Activated CD4-positive, alpha-beta memory T cell treated with anti-CD3 and anti-CD28 coated beads for 36 hours (primary cell): ENCODE measurements around the gene TSPEAR. TPM values are rescaled to one million over a fixed set of nuclear protein-coding genes. Genes with fewer than 3 reads are reported as not detected.

Experiments
- CTCF ChIA-PET: fragments of 350-600 bp; sonication (Branson Sonifier 250); formaldehyde crosslinking; loops from one replicate; lab custom pipeline; 2021; ENCODE audit warnings: antibody characterized with exemption, inconsistent platforms; lab: Charles Lee
- POLR2A ChIA-PET: fragments of 350-600 bp; sonication (Branson Sonifier 250); formaldehyde crosslinking; loops from one replicate; lab custom pipeline; 2021; ENCODE audit warnings: antibody characterized with exemption; lab: Charles Lee
- DNase-seq: peaks from one replicate; pipeline ENCODE4 v3.0.0-alpha.2; 2020
- H3K27ac Mint-ChIP-seq: one replicate; pipeline ENCODE4 v1.8.0; 2021; ENCODE audit warnings: mixed read lengths
- H3K27me3 Mint-ChIP-seq: one replicate; pipeline ENCODE4 v1.8.0; 2021; ENCODE audit warnings: mixed read lengths
- H3K36me3 Mint-ChIP-seq: one replicate; pipeline ENCODE4 v1.8.0; 2021; ENCODE audit warnings: mixed read lengths
- H3K4me1 Mint-ChIP-seq: one replicate; pipeline ENCODE4 v1.8.0; 2021; ENCODE audit warnings: low read depth, mixed read lengths
- H3K4me3 Mint-ChIP-seq: one replicate; pipeline ENCODE4 v1.8.0; 2021; ENCODE audit warnings: mild to moderate bottlenecking, mixed read lengths
- H3K9me3 Mint-ChIP-seq: one replicate; pipeline ENCODE4 v1.8.0; 2021; ENCODE audit warnings: mixed read lengths
- intact Hi-C: fragments of 100-400 bp; cut with micrococcal nuclease; formaldehyde crosslinking; loops from one replicate; pipeline ENCODE4 v1.15.1; 2023
- total RNA-seq, 2 experiments: library from RNA; stranded (reverse); gene quantifications; one replicate each; pipeline ENCODE4 v1.2.3, GENCODE V29; 2021

The TSPEAR gene
- total RNA-seq, 2 experiments from 2014 or later = not detected

- no peak overlapping the region for H3K27ac Mint-ChIP-seq
- CTCF ChIA-PET = no interaction called here
- no peaks in the 10 kb centered on the region for H3K27me3 Mint-ChIP-seq
- intact Hi-C loops = no loop called here
- H3K9me3 Mint-ChIP-seq = no peaks in the 10 kb centered on the region
- peaks cover 5% of the 10 kb centered on the region for H3K4me1 Mint-ChIP-seq
- H3K36me3 Mint-ChIP-seq = no peaks in the 10 kb centered on the region
- no peak overlapping the region for H3K4me3 Mint-ChIP-seq
- no peak for DNase-seq
- POLR2A ChIA-PET = no interaction called here
Measured at GRCh38 chr21:44737706-44738354, 26.5 kb upstream of the TSPEAR start.

GRCh38 chr21:44736291-44737004, 25.1 kb upstream of the TSPEAR start:
- POLR2A ChIA-PET = no interaction called here
- CTCF ChIA-PET = no interaction called here
- no peaks in the 10 kb centered on the region for H3K9me3 Mint-ChIP-seq
- intact Hi-C loops = no loop called here
- DNase-seq = no peak
- no peaks in the 10 kb centered on the region for H3K4me1 Mint-ChIP-seq
- no peak overlapping the region for H3K27ac Mint-ChIP-seq
- no peaks in the 10 kb centered on the region for H3K27me3 Mint-ChIP-seq
- no peaks in the 10 kb centered on the region for H3K36me3 Mint-ChIP-seq
- no peak overlapping the region for H3K4me3 Mint-ChIP-seq

- POLR2A ChIA-PET = no interaction called here
Measured at GRCh38 chr21:44735821-44736220, 24.4 kb upstream of the TSPEAR start.

GRCh38 chr21:44734841-44735240, 23.5 kb upstream of the TSPEAR start:
- no peak for DNase-seq
- intact Hi-C loops = no loop called here
- ChIA-PET POLR2A (no interaction called here), CTCF (no interaction called here)
- Mint-ChIP-seq H3K4me3 (no peak overlapping the region), H3K27me3 (no peaks in the 10 kb centered on the region), H3K36me3 (no peaks in the 10 kb centered on the region), H3K9me3 (no peaks in the 10 kb centered on the region), H3K27ac (no peak overlapping the region), H3K4me1 (no peaks in the 10 kb centered on the region)

More at GRCh38 chr21:44735821-44736220, 24.4 kb upstream of the TSPEAR start:
- intact Hi-C loops = no loop called here
- no peaks in the 10 kb centered on the region for H3K4me1 Mint-ChIP-seq
- no peaks in the 10 kb centered on the region for H3K27me3 Mint-ChIP-seq
- H3K4me3 Mint-ChIP-seq = no peak overlapping the region
- CTCF ChIA-PET = no interaction called here
- H3K36me3 Mint-ChIP-seq = no peaks in the 10 kb centered on the region
- no peak overlapping the region for H3K27ac Mint-ChIP-seq
- no peak for DNase-seq
- H3K9me3 Mint-ChIP-seq = no peaks in the 10 kb centered on the region

GRCh38 chr21:44734026-44734745, 22.8 kb upstream of the TSPEAR start:
- Mint-ChIP-seq H3K4me3 (no peak overlapping the region), H3K36me3 (no peaks in the 10 kb centered on the region), H3K4me1 (no peaks in the 10 kb centered on the region), H3K27ac (no peak overlapping the region), H3K9me3 (no peaks in the 10 kb centered on the region), H3K27me3 (no peaks in the 10 kb centered on the region)
- CTCF ChIA-PET = interaction anchor here (1.8 kb wide), 1 partner anchor 59 kb away, joined by 4 read pairs; no protein-coding TSS in a partner anchor
- POLR2A ChIA-PET = no interaction called here
- no peak for DNase-seq
- intact Hi-C loops = no loop called here

GRCh38 chr21:44732956-44733355, 21.6 kb upstream of the TSPEAR start:
- DNase-seq = no peak
- Mint-ChIP-seq H3K27ac (no peak overlapping the region), H3K27me3 (peaks cover 2% of the 10 kb centered on the region), H3K9me3 (no peaks in the 10 kb centered on the region), H3K4me3 (no peak overlapping the region), H3K4me1 (no peaks in the 10 kb centered on the region), H3K36me3 (no peaks in the 10 kb centered on the region)
- ChIA-PET POLR2A (no interaction called here), CTCF (interaction anchor here (1.8 kb wide), 1 partner anchor 60 kb away, joined by 4 read pairs; no protein-coding TSS in a partner anchor)
- intact Hi-C loops = no loop called here

GRCh38 chr21:44732263-44732662, 20.9 kb upstream of the TSPEAR start:
- no peak overlapping the region for H3K27ac Mint-ChIP-seq
- ChIA-PET POLR2A (no interaction called here), CTCF (no interaction called here)
- DNase-seq = no peak
- intact Hi-C loops = no loop called here
- H3K27me3 Mint-ChIP-seq = peaks cover 5% of the 10 kb centered on the region
- no peaks in the 10 kb centered on the region for H3K36me3 Mint-ChIP-seq
- H3K4me3 Mint-ChIP-seq = no peak overlapping the region
- H3K4me1 Mint-ChIP-seq = no peaks in the 10 kb centered on the region
- no peaks in the 10 kb centered on the region for H3K9me3 Mint-ChIP-seq

- DNase-seq = no peak
- Mint-ChIP-seq H3K4me1 (no peaks in the 10 kb centered on the region), H3K36me3 (no peaks in the 10 kb centered on the region), H3K27me3 (peaks cover 11% of the 10 kb centered on the region), H3K9me3 (no peaks in the 10 kb centered on the region), H3K27ac (no peak overlapping the region), H3K4me3 (no peak overlapping the region)
- intact Hi-C loops = no loop called here
- POLR2A ChIA-PET = no interaction called here
- CTCF ChIA-PET = interaction anchor here (0.9 to 1.3 kb wide), 2 partner anchors 12 to 144 kb away, joined by 3 read pairs; no protein-coding TSS in a partner anchor
Measured at GRCh38 chr21:44730951-44731579, 19.7 kb upstream of the TSPEAR start.

GRCh38 chr21:44730028-44730395, 18.6 kb upstream of the TSPEAR start:
- Mint-ChIP-seq H3K36me3 (no peaks in the 10 kb centered on the region), H3K27ac (no peak overlapping the region), H3K4me3 (no peak overlapping the region), H3K9me3 (no peaks in the 10 kb centered on the region), H3K4me1 (no peaks in the 10 kb centered on the region), H3K27me3 (peaks cover 14% of the 10 kb centered on the region)
- POLR2A ChIA-PET = no interaction called here
- intact Hi-C loops = no loop called here
- no peak for DNase-seq
- CTCF ChIA-PET = no interaction called here

GRCh38 chr21:44729336-44730027, 18.1 kb upstream of the TSPEAR start:
- Mint-ChIP-seq H3K27me3 (peaks cover 14% of the 10 kb centered on the region), H3K4me1 (no peaks in the 10 kb centered on the region), H3K4me3 (no peak overlapping the region), H3K9me3 (no peaks in the 10 kb centered on the region), H3K27ac (no peak overlapping the region), H3K36me3 (no peaks in the 10 kb centered on the region)
- DNase-seq = no peak
- ChIA-PET CTCF (no interaction called here), POLR2A (no interaction called here)
- intact Hi-C loops = no loop called here

GRCh38 chr21:44728716-44729115, 17.3 kb upstream of the TSPEAR start:
- Mint-ChIP-seq H3K4me3 (no peak overlapping the region), H3K27ac (no peak overlapping the region), H3K36me3 (no peaks in the 10 kb centered on the region), H3K4me1 (peaks cover 4% of the 10 kb centered on the region), H3K27me3 (peaks cover 16% of the 10 kb centered on the region), H3K9me3 (no peaks in the 10 kb centered on the region)
- DNase-seq = no peak
- CTCF ChIA-PET = no interaction called here
- POLR2A ChIA-PET = no interaction called here
- intact Hi-C loops = no loop called here

- Mint-ChIP-seq H3K9me3 (no peaks in the 10 kb centered on the region), H3K27ac (no peak overlapping the region), H3K36me3 (no peaks in the 10 kb centered on the region), H3K4me1 (peaks cover 10% of the 10 kb centered on the region), H3K4me3 (no peak overlapping the region), H3K27me3 (peaks cover 22% of the 10 kb centered on the region)
- DNase-seq = no peak
- ChIA-PET CTCF (no interaction called here), POLR2A (no interaction called here)
- intact Hi-C loops = no loop called here
Measured at GRCh38 chr21:44727757-44728156, 16.4 kb upstream of the TSPEAR start.
